Fibroblast of upper back skin (primary cell): Measurements from ENCODE around the gene NACA.

Experiments used
- DNase-seq: peaks from one replicate; pipeline ENCODE4 v3.0.0-alpha.2; 2013

Gene NACA

GRCh38 chr12:56687223-56688128, 37.6 kb downstream of the NACA start:
- DNase-seq: peak; percentile 24

GRCh38 chr12:56684745-56685359, 40.2 kb downstream of the NACA start:
- DNase-seq: no peak

- no peak for DNase-seq
These were observed 42.8 kb downstream of the NACA start for GRCh38 chr12:56682323-56682722.

- DNase-seq: no peak
These were observed 45.1 kb downstream of the NACA start for GRCh38 chr12:56679883-56680575.

- DNase-seq: no peak
These were observed 46.2 kb downstream of the NACA start for GRCh38 chr12:56678852-56679251.

- no peak for DNase-seq
These were observed 47.4 kb downstream of the NACA start for GRCh38 chr12:56677680-56678079.

GRCh38 chr12:56676851-56677580, 48.1 kb downstream of the NACA start:
- no peak for DNase-seq

GRCh38 chr12:56671608-56672007, 53.5 kb downstream of the NACA start:
- no peak for DNase-seq

GRCh38 chr12:56670836-56671235, 54.3 kb downstream of the NACA start:
- no peak for DNase-seq

- no peak for DNase-seq
These were observed 57.0 kb downstream of the NACA start for GRCh38 chr12:56668197-56668457.
